ENCODE measurements around the gene COPG1. TPM values are rescaled to one million over a fixed set of nuclear protein-coding genes. Genes with fewer than 3 reads are reported as not detected.

Gene COPG1
- total and polyA plus RNA-seq, 10 of the 15 experiments (the other 5 are each of a cell fraction or from before 2014, with no cell fraction given): 54.8 to 143 (median 91.2) TPM

DNA sequence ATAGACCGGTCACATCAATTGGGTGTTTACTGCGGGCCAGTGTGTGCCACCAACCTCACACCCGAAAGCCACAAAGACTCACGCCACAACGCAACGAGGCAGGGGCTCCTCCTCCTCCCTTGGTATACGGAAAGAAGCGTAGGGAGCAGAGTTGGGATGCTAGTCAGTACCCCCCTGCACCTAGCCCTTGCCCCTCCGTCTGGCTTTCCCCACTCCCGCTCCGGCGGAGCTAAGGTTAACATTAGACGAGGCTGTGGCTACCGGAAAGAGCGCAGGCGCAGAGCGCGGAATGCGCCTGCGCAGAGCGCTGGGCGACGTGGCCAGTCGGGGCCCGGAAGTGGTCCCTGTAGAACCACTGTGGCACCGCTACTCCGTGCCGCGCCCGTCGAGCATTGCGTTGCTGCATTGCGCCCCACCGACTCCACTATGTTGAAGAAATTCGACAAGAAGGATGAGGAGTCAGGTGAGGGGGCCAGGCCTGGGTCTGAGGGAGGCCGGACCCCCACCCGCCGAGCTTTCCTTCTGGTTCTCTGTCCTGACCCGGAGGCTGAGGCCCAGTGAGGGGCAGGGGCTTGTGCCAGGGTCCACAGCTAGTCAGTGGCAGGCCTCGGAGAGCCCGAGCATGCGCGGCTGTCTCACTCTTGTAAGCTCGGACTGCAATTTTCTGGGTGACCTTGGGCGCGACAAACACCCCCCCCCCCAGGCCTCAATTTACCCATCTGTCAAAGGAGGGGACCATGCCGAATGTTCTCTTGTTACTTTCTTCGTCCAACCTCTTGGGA is at the start of gene COPG1 (continued):
- TF ChIP-seq, protein P1, sequence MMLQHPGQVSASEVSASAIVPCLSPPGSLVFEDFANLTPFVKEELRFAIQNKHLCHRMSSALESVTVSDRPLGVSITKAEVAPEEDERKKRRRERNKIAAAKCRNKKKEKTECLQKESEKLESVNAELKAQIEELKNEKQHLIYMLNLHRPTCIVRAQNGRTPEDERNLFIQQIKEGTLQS (IDR thresholded peaks at IDR 0.05; ENCODE audit: borderline replicate concordance, extremely low read depth, low read depth, low read length): no peak
- TF ChIP-seq TCF12 (IDR thresholded peaks at IDR 0.05; ENCODE audit: low read depth, low read length) (no peak), MEF2A (IDR thresholded peaks at IDR 0.05; ENCODE audit: insufficient read depth, low read depth, low read length) (no peak), SMARCA5 (IDR thresholded peaks at IDR 0.05) (peak; percentile 55; the same call in 1 of the 2 replicates), NFXL1 (IDR thresholded peaks at IDR 0.05; ENCODE audit: borderline replicate concordance) (no peak), ZZZ3 (IDR thresholded peaks at IDR 0.05; ENCODE audit: control insufficient read depth, insufficient read length, low read depth) (no peak), IKZF1 (conservative IDR thresholded peaks at IDR 0.05) (peak; percentile 86), BCL11A (IDR thresholded peaks at IDR 0.05; ENCODE audit: low read depth, low read length) (no peak), ESRRA (IDR thresholded peaks at IDR 0.05; ENCODE audit: low read length) (0 out of 2 replicates have a peak, but pooled peaks have one; percentile 45), TCF3 (IDR thresholded peaks at IDR 0.05; ENCODE audit: borderline replicate concordance, insufficient read depth, low read depth, low read length) (0 out of 2 replicates have a peak, but pooled peaks have one; percentile 29), TCF7 (IDR thresholded peaks at IDR 0.05; ENCODE audit: borderline replicate concordance) (no peak), ETV6 (conservative IDR thresholded peaks at IDR 0.05 in 1 of 2, IDR thresholded peaks at IDR 0.05 in 1 of 2; ENCODE audit: borderline replicate concordance in 1 of 2, low read depth in 1 of 2) (no peak), SMC3 (IDR thresholded peaks at IDR 0.05; ENCODE audit: borderline replicate concordance, low read length) (no peak), SMAD5 (IDR thresholded peaks at IDR 0.05; ENCODE audit: low read depth) (peak; percentile 65; the same call in 1 of the 2 replicates), ZNF207 (IDR thresholded peaks at IDR 0.05; ENCODE audit: borderline replicate concordance) (peak; percentile 76; the same call in 1 of the 2 replicates), KAT2A (conservative IDR thresholded peaks at IDR 0.05; ENCODE audit: control insufficient read depth, low read depth, low read length) (no peak), WRNIP1 (IDR thresholded peaks at IDR 0.05; ENCODE audit: borderline replicate concordance, low read depth, low read length) (no peak), NFYA (IDR thresholded peaks at IDR 0.05; ENCODE audit: borderline replicate concordance, low read depth, low read length) (no peak), STAT1 (conservative IDR thresholded peaks at IDR 0.05) (no peak; the same call in 1 of the 2 replicates), SIN3A (IDR thresholded peaks at IDR 0.05; ENCODE audit: low read depth, low read length) (no peak; the same call in 1 of the 2 replicates), HDGF (IDR thresholded peaks at IDR 0.05) (no peak), GABPA (IDR thresholded peaks at IDR 0.05; ENCODE audit: low read depth) (no peak), CHD4 (IDR thresholded peaks at IDR 0.05) (no peak), NRF1 (conservative IDR thresholded peaks at IDR 0.05; ENCODE audit: low read depth, low read length) (peak; percentile 83), MEF2B (IDR thresholded peaks at IDR 0.05; ENCODE audit: partially characterized antibody, poor library complexity, severe bottlenecking) (no peak)
- TF ChIP-seq, protein P2, sequence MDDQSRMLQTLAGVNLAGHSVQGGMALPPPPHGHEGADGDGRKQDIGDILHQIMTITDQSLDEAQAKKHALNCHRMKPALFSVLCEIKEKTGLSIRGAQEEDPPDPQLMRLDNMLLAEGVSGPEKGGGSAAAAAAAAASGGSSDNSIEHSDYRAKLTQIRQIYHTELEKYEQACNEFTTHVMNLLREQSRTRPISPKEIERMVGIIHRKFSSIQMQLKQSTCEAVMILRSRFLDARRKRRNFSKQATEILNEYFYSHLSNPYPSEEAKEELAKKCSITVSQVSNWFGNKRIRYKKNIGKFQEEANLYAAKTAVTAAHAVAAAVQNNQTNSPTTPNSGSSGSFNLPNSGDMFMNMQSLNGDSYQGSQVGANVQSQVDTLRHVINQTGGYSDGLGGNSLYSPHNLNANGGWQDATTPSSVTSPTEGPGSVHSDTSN (IDR thresholded peaks at IDR 0.05; ENCODE audit: insufficient replicate concordance, low read depth, low read length): no peak
- TF ChIP-seq, protein P3, sequence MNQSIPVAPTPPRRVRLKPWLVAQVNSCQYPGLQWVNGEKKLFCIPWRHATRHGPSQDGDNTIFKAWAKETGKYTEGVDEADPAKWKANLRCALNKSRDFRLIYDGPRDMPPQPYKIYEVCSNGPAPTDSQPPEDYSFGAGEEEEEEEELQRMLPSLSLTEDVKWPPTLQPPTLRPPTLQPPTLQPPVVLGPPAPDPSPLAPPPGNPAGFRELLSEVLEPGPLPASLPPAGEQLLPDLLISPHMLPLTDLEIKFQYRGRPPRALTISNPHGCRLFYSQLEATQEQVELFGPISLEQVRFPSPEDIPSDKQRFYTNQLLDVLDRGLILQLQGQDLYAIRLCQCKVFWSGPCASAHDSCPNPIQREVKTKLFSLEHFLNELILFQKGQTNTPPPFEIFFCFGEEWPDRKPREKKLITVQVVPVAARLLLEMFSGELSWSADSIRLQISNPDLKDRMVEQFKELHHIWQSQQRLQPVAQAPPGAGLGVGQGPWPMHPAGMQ (IDR thresholded peaks at IDR 0.05; ENCODE audit: borderline replicate concordance): no peak
- TF ChIP-seq, protein P4, sequence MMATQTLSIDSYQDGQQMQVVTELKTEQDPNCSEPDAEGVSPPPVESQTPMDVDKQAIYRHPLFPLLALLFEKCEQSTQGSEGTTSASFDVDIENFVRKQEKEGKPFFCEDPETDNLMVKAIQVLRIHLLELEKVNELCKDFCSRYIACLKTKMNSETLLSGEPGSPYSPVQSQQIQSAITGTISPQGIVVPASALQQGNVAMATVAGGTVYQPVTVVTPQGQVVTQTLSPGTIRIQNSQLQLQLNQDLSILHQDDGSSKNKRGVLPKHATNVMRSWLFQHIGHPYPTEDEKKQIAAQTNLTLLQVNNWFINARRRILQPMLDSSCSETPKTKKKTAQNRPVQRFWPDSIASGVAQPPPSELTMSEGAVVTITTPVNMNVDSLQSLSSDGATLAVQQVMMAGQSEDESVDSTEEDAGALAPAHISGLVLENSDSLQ (IDR thresholded peaks at IDR 0.05): no peak
